SK-N-SH (cell line): ENCODE measurements around the gene PDXP. TPM values are rescaled to one million over a fixed set of nuclear protein-coding genes. Genes with fewer than 3 reads are reported as not detected.

Source experiments
- CTCF ChIA-PET: fragments of 300-600, 350-600 bp; formaldehyde crosslinking; extraction: SDS; loops from one replicate; lab custom pipeline; 2021; lab: Yijun Ruan, JAX
- POLR2A ChIA-PET: fragments of 350-600 bp; sonication (Branson Sonifier 250); formaldehyde crosslinking; extraction: SDS; loops from one replicate; lab custom pipeline; 2020; ENCODE audit warnings: antibody characterized with exemption, inconsistent platforms; lab: Yijun Ruan, JAX
- DNase-seq: peaks from one replicate; pipeline ENCODE4 v3.0.0; 2012
- H2AFZ ChIP-seq: fragments of 200-600 bp; sonication (generic); 2 replicates; pipeline ENCODE4 v1.8.1; 2016; ENCODE audit warnings: antibody characterized with exemption, mild to moderate bottlenecking, low read depth
- H3F3A ChIP-seq: fragments of 200-600 bp; sonication (generic); replicated peaks from 2 replicates; pipeline ENCODE3; 2016; ENCODE audit warnings: antibody characterized with exemption, mild to moderate bottlenecking; ENCODE audit not compliant: insufficient read depth
- H3K27ac ChIP-seq, 2 experiments: fragments of 200-500 bp in 1 of 2; fragments of 200-600 bp in 1 of 2; sonication (Bioruptor generic) in 1 of 2; sonication (generic), shearing (Covaris generic) in 1 of 2; 2 replicates each; pipeline versions ENCODE4 v1.5.1 to v1.6.1; 2014 to 2016; ENCODE audit warnings: low read depth in 2 of 2, inconsistent platforms in 1 of 2, low read length in 1 of 2, mild to moderate bottlenecking in 1 of 2, mixed read lengths in 1 of 2
- H3K27me3 ChIP-seq: fragments of 200-600 bp; sonication (generic), shearing (Covaris generic); 2 replicates; pipeline ENCODE4 v1.6.1; 2016; ENCODE audit warnings: mixed run types; ENCODE audit not compliant: insufficient read depth
- H3K36me3 ChIP-seq, 2 experiments: fragments of 200-500 bp in 1 of 2; fragments of 200-600 bp in 1 of 2; sonication (Bioruptor generic) in 1 of 2; sonication (generic) in 1 of 2; replicated peaks in 1 of 2; 2 replicates each; pipeline versions ENCODE3 to v1.5.1; 2014 to 2016; ENCODE audit warnings: low read length in 1 of 2, mild to moderate bottlenecking in 1 of 2; ENCODE audit not compliant: insufficient read depth in 2 of 2, control insufficient read depth in 1 of 2
- H3K4me1 ChIP-seq, 2 experiments: fragments of 200-500 bp in 1 of 2; fragments of 200-600 bp in 1 of 2; sonication (Bioruptor generic) in 1 of 2; sonication (generic), shearing (Covaris generic) in 1 of 2; 2 replicates each; pipeline versions ENCODE4 v1.5.1 to v1.6.1; 2014 to 2016; ENCODE audit warnings: low read depth in 1 of 2, low read length in 1 of 2, mixed run types in 1 of 2; ENCODE audit not compliant: insufficient read depth in 2 of 2, control insufficient read depth in 1 of 2
- H3K4me2 ChIP-seq: fragments of 200-600 bp; sonication (generic), shearing (Covaris generic); 2 replicates; pipeline ENCODE4 v1.6.1; 2017; ENCODE audit warnings: mixed run types
- H3K4me3 ChIP-seq, 2 experiments: fragments of 200-500 bp in 1 of 2; fragments of 200-600 bp in 1 of 2; sonication (Bioruptor generic) in 1 of 2; sonication (generic), shearing (Covaris generic) in 1 of 2; 2 replicates each; pipeline versions ENCODE4 v1.5.1 to v1.8.1; 2014 to 2016; ENCODE audit warnings: low read depth in 2 of 2, inconsistent platforms in 1 of 2, low read length in 1 of 2, mild to moderate bottlenecking in 1 of 2, mixed read lengths in 1 of 2, moderate library complexity in 1 of 2
- H3K79me2 ChIP-seq: fragments of 200-600 bp; sonication (generic); 2 replicates; pipeline ENCODE4 v1.8.1; 2017; ENCODE audit warnings: mild to moderate bottlenecking; ENCODE audit not compliant: insufficient read depth
- H3K9ac ChIP-seq: fragments of 200-600 bp; sonication (generic); 2 replicates; pipeline ENCODE4 v1.6.1; 2017; ENCODE audit warnings: mixed run types
- H3K9me2 ChIP-seq: fragments of 200-600 bp; sonication (generic); 2 replicates; pipeline ENCODE4 v1.6.1; 2017; ENCODE audit warnings: mixed run types
- H3K9me3 ChIP-seq: fragments of 200-600 bp; sonication (generic); 2 replicates; pipeline ENCODE4 v1.6.1; 2017; ENCODE audit warnings: mixed run types, mild to moderate bottlenecking, moderate library complexity
- H4K20me1 ChIP-seq: fragments of 200-600 bp; sonication (generic); 2 replicates; pipeline ENCODE4 v1.6.1; 2017; ENCODE audit warnings: mild to moderate bottlenecking, mixed run types; ENCODE audit not compliant: insufficient read depth
- EZH2phosphoT487 ChIP-seq: fragments of 200-600 bp; sonication (generic); IDR thresholded peaks from 2 replicates; pipeline ENCODE4 v1.6.1; 2017; ENCODE audit warnings: low read depth, mixed run types, mild to moderate bottlenecking, antibody characterized with exemption, moderate library complexity, borderline replicate concordance
- FOSL2 ChIP-seq: IDR thresholded peaks from 2 replicates; pipeline ENCODE4 v1.4.0; 2012; ENCODE audit warnings: low read depth, mild to moderate bottlenecking, moderate library complexity, borderline replicate concordance
- GATA2 ChIP-seq: sonication (generic); formaldehyde crosslinking; IDR thresholded peaks from 2 replicates; pipeline ENCODE4 v1.5.0; 2020; ENCODE audit warnings: mild to moderate bottlenecking, missing genetic modification reagents
- IRF3 ChIP-seq: fragments of 150-350 bp; IDR thresholded peaks from 2 replicates; pipeline ENCODE4 v1.6.1; 2016; ENCODE audit warnings: mild to moderate bottlenecking, low read depth, low read length
- JUND ChIP-seq: IDR thresholded peaks from 2 replicates; pipeline ENCODE4 v1.4.0; 2012
- MEF2A ChIP-seq: IDR thresholded peaks from 2 replicates; pipeline ENCODE4 v1.4.0; 2012; ENCODE audit warnings: low read depth, borderline replicate concordance
- NRF1 ChIP-seq: IDR thresholded peaks from 2 replicates; pipeline ENCODE4 v1.6.1; 2012; ENCODE audit warnings: low read depth, mild to moderate bottlenecking, low read length
- POLR2AphosphoS5 ChIP-seq: IDR thresholded peaks from 2 replicates; pipeline ENCODE4 v1.6.1; 2012; ENCODE audit warnings: low read depth, low read length
- RFX5 ChIP-seq: IDR thresholded peaks from 2 replicates; pipeline ENCODE4 v1.6.1; 2012; ENCODE audit warnings: mild to moderate bottlenecking, improper control_type of control experiment, low read length
- SIN3A ChIP-seq: IDR thresholded peaks from 2 replicates; pipeline ENCODE4 v1.6.1; 2012; ENCODE audit warnings: low read depth, mild to moderate bottlenecking, low read length, moderate library complexity, borderline replicate concordance
- TEAD4 ChIP-seq: IDR thresholded peaks from 2 replicates; pipeline ENCODE4 v1.4.0; 2012; ENCODE audit warnings: mild to moderate bottlenecking, borderline replicate concordance; ENCODE audit not compliant: insufficient read depth
- USF1 ChIP-seq: IDR thresholded peaks from 2 replicates; pipeline ENCODE4 v1.4.0; 2012; ENCODE audit warnings: low read depth, borderline replicate concordance
- YY1 ChIP-seq: IDR thresholded peaks from 2 replicates; pipeline ENCODE4 v1.4.0; 2012; ENCODE audit warnings: low read depth, mild to moderate bottlenecking
- ZBTB33 ChIP-seq: IDR thresholded peaks from 2 replicates; pipeline ENCODE4 v1.4.0; 2012; ENCODE audit warnings: low read depth, borderline replicate concordance
- WGBS: methylation state at CpG from one replicate; pipeline ENCODE4 v1.1.6; 2017; ENCODE audit warnings: low lambda C conversion rate; 5-methylcytosine and 5-hydroxymethylcytosine counted together
- polyA plus RNA-seq, 3 experiments: library from polyadenylated mRNA; depleted of rRNA; stranded (reverse); fragments of >200 nt; gene quantifications; 2 replicates each; pipeline ENCODE4 v1.2.3, GENCODE V29; 2012
- TF ChIP-seq, protein P1 (sequence below): fragments of 150-350 bp; IDR thresholded peaks from 2 replicates; pipeline ENCODE4 v1.6.1; 2017; ENCODE audit warnings: antibody characterized with exemption, low read length, low read depth, borderline replicate concordance
- TF ChIP-seq, protein P2 (sequence below): IDR thresholded peaks from 2 replicates; pipeline ENCODE4 v1.4.0; 2012; ENCODE audit warnings: low read depth
- TF ChIP-seq, protein P3 (sequence below): IDR thresholded peaks from 2 replicates; pipeline ENCODE4 v1.6.1; 2012; ENCODE audit warnings: mild to moderate bottlenecking, low read depth, low read length, moderate library complexity

PDXP gene
- polyA plus RNA-seq, 1 of the 3 experiments (the other 2 are of a cell fraction) = 22.5 TPM

- H3K9me3 ChIP-seq = no peaks in the 10 kb centered on the region
- ChIA-PET CTCF (interaction anchor here (0.6 to 44.3 kb wide), 3 partner anchors 19 to 140 kb away, joined by 3 to 898 read pairs (median 123); partner anchors contain the start of genes NOL12 and SH3BP1), POLR2A (interaction anchor here (0.6 to 1.1 kb wide), 2 partner anchors 11 to 55 kb away, joined by 3 read pairs; no protein-coding TSS in a partner anchor)
- H3K27me3 ChIP-seq = no peaks in the 10 kb centered on the region
- peaks cover 10% of the 10 kb centered on the region for H3F3A ChIP-seq
- DNase-seq = no peak
- peaks cover 82% of the 10 kb centered on the region for H3K79me2 ChIP-seq
- no peak overlapping the region for H3K27ac ChIP-seq
- H3K9me2 ChIP-seq = no peaks in the 10 kb centered on the region
- no peak overlapping the region for H3K4me3 ChIP-seq
- 88% methylated on average over 16 of the region's 16 CpGs for WGBS
- TF ChIP-seq POLR2AphosphoS5 (no peak), ZBTB33 (no peak), RFX5 (no peak), GATA2 (CRISPR knock-in tag) (no peak), JUND (no peak), EZH2phosphoT487 (no peak), MEF2A (no peak), USF1 (no peak), TEAD4 (no peak), FOSL2 (no peak), NRF1 (no peak), IRF3 (no peak), YY1 (no peak), SIN3A (no peak)
- TF ChIP-seq, protein P1, sequence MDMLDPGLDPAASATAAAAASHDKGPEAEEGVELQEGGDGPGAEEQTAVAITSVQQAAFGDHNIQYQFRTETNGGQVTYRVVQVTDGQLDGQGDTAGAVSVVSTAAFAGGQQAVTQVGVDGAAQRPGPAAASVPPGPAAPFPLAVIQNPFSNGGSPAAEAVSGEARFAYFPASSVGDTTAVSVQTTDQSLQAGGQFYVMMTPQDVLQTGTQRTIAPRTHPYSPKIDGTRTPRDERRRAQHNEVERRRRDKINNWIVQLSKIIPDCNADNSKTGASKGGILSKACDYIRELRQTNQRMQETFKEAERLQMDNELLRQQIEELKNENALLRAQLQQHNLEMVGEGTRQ = no peak
- TF ChIP-seq, protein P2, sequence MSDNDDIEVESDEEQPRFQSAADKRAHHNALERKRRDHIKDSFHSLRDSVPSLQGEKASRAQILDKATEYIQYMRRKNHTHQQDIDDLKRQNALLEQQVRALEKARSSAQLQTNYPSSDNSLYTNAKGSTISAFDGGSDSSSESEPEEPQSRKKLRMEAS = no peak
- TF ChIP-seq, protein P3, sequence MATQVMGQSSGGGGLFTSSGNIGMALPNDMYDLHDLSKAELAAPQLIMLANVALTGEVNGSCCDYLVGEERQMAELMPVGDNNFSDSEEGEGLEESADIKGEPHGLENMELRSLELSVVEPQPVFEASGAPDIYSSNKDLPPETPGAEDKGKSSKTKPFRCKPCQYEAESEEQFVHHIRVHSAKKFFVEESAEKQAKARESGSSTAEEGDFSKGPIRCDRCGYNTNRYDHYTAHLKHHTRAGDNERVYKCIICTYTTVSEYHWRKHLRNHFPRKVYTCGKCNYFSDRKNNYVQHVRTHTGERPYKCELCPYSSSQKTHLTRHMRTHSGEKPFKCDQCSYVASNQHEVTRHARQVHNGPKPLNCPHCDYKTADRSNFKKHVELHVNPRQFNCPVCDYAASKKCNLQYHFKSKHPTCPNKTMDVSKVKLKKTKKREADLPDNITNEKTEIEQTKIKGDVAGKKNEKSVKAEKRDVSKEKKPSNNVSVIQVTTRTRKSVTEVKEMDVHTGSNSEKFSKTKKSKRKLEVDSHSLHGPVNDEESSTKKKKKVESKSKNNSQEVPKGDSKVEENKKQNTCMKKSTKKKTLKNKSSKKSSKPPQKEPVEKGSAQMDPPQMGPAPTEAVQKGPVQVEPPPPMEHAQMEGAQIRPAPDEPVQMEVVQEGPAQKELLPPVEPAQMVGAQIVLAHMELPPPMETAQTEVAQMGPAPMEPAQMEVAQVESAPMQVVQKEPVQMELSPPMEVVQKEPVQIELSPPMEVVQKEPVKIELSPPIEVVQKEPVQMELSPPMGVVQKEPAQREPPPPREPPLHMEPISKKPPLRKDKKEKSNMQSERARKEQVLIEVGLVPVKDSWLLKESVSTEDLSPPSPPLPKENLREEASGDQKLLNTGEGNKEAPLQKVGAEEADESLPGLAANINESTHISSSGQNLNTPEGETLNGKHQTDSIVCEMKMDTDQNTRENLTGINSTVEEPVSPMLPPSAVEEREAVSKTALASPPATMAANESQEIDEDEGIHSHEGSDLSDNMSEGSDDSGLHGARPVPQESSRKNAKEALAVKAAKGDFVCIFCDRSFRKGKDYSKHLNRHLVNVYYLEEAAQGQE = no peak
- H3K36me3 ChIP-seq = peaks cover 0 to 2% of the 10 kb centered on the region in 2 experiments
- H2AFZ ChIP-seq = no peak overlapping the region
- peaks cover 22% of the 10 kb centered on the region; the same call in 1 of the 2 replicates for H4K20me1 ChIP-seq
- H3K9ac ChIP-seq = no peak overlapping the region
- H3K4me1 ChIP-seq = peaks cover 15 to 30% of the 10 kb centered on the region in 2 experiments; a peak in 3 of 4 replicates
- H3K4me2 ChIP-seq = no peak overlapping the region
Observed at GRCh38 chr22:37663521-37664140, 5.1 kb downstream of the PDXP start.
